ENCODE measurements around the gene COL6A5. TPM values are rescaled to one million over a fixed set of nuclear protein-coding genes. Genes with fewer than 3 reads are reported as not detected.

COL6A5 gene
- total RNA-seq, 4 donors from 2014 or later = 0.15 to 2.1 (median 0.44) TPM

GRCh38 chr3:130392266-130392665 is 46.8 kb downstream of the COL6A5 start:
- Histone ChIP-seq H3K27ac (no peak overlapping the region), H3K9me3 (no peaks in the 10 kb centered on the region), H3K36me3 (no peaks in the 10 kb centered on the region), H3K4me3 (no peak overlapping the region), H3K27me3 (no peaks in the 10 kb centered on the region), H3K4me1 (no peaks in the 10 kb centered on the region)
- no peak for DNase-seq (ENCODE audit: low spot score in 2 of 2)
- TF ChIP-seq POLR2A (IDR thresholded peaks at IDR 0.05) (no peak), POLR2AphosphoS5 (IDR thresholded peaks at IDR 0.05) (no peak), CTCF (IDR thresholded peaks at IDR 0.05) (no peak), EP300 (IDR thresholded peaks at IDR 0.05) (no peak)
- WGBS = 100% methylated on average over 2 of the region's 2 CpGs

GRCh38 chr3:130393594-130393993 is 48.1 kb downstream of the COL6A5 start:
- DNase-seq (ENCODE audit: low spot score in 2 of 2) = no peak
- H3K4me1 ChIP-seq = no peaks in the 10 kb centered on the region
- H3K27me3 ChIP-seq = no peaks in the 10 kb centered on the region
- no peak overlapping the region for H3K4me3 ChIP-seq
- H3K9me3 ChIP-seq = no peaks in the 10 kb centered on the region
- TF ChIP-seq POLR2AphosphoS5 (IDR thresholded peaks at IDR 0.05) (no peak), POLR2A (IDR thresholded peaks at IDR 0.05) (no peak), CTCF (IDR thresholded peaks at IDR 0.05) (no peak), EP300 (IDR thresholded peaks at IDR 0.05) (no peak)
- no peak overlapping the region for H3K27ac ChIP-seq
- 97% methylated on average over 3 of the region's 3 CpGs for WGBS
- H3K36me3 ChIP-seq = no peaks in the 10 kb centered on the region

GRCh38 chr3:130395331-130395730 is 49.9 kb downstream of the COL6A5 start:
- TF ChIP-seq CTCF (IDR thresholded peaks at IDR 0.05) (no peak), EP300 (IDR thresholded peaks at IDR 0.05) (no peak), POLR2A (IDR thresholded peaks at IDR 0.05) (no peak), POLR2AphosphoS5 (IDR thresholded peaks at IDR 0.05) (no peak)
- WGBS = 78% methylated on average over 2 of the region's 2 CpGs
- no peak for DNase-seq (ENCODE audit: low spot score in 2 of 2)

GRCh38 chr3:130395916-130396315 is 50.4 kb downstream of the COL6A5 start:
- Histone ChIP-seq H3K36me3 (no peaks in the 10 kb centered on the region), H3K27me3 (no peaks in the 10 kb centered on the region), H3K27ac (no peak overlapping the region), H3K9me3 (no peaks in the 10 kb centered on the region), H3K4me1 (no peaks in the 10 kb centered on the region), H3K4me3 (no peak overlapping the region)
- WGBS = 41% methylated on average over 2 of the region's 2 CpGs
- TF ChIP-seq CTCF (IDR thresholded peaks at IDR 0.05) = no peak
- no peak for DNase-seq (ENCODE audit: low spot score in 2 of 2)

More at GRCh38 chr3:130395331-130395730, 49.9 kb downstream of the COL6A5 start:
- no peak overlapping the region for H3K27ac ChIP-seq
- H3K9me3 ChIP-seq = no peaks in the 10 kb centered on the region
- no peaks in the 10 kb centered on the region for H3K36me3 ChIP-seq
- H3K4me3 ChIP-seq = no peak overlapping the region
- no peaks in the 10 kb centered on the region for H3K4me1 ChIP-seq
- H3K27me3 ChIP-seq = no peaks in the 10 kb centered on the region

- no peaks in the 10 kb centered on the region for H3K36me3 ChIP-seq
- H3K4me3 ChIP-seq = no peak overlapping the region
- no peaks in the 10 kb centered on the region for H3K9me3 ChIP-seq
- no peak for DNase-seq (ENCODE audit: low spot score in 2 of 2)
- no peaks in the 10 kb centered on the region for H3K4me1 ChIP-seq
- H3K27ac ChIP-seq = no peak overlapping the region
- TF ChIP-seq CTCF (IDR thresholded peaks at IDR 0.05) (no peak), POLR2A (IDR thresholded peaks at IDR 0.05) (no peak), POLR2AphosphoS5 (IDR thresholded peaks at IDR 0.05) (no peak)
- H3K27me3 ChIP-seq = peaks cover 2% of the 10 kb centered on the region
Measured at GRCh38 chr3:130404401-130404800, 58.9 kb downstream of the COL6A5 start.

Measured in suprapubic skin (tissue), 4 donors.